Activated T-cell treated with anti-CD3 and anti-CD28 coated beads for 48 hours (primary cell): ENCODE measurements around the gene MYZAP.

Source experiments
- DNase-seq: peaks from one replicate; pipeline ENCODE4 v3.0.0-alpha.2; 2020; ENCODE audit warnings: low read depth

The MYZAP gene

GRCh38 chr15:57591822-57592367 is at the start of gene MYZAP:
TSS of gene MYZAP (plus strand) at chr15:57591904. CDS start at chr15:57592035, 131 bp downstream.
- peak; percentile 54 for DNase-seq

- DNase-seq: no peak
Measured at GRCh38 chr15:57542505-57542817, 49.2 kb upstream of the MYZAP start.

- DNase-seq: no peak
Measured at GRCh38 chr15:57544848-57545480, 46.7 kb upstream of the MYZAP start.

- no peak for DNase-seq
Measured at GRCh38 chr15:57545995-57546394, 45.7 kb upstream of the MYZAP start.

GRCh38 chr15:57547243-57547755 is 44.4 kb upstream of the MYZAP start:
- DNase-seq: no peak

GRCh38 chr15:57548351-57548750 is 43.4 kb upstream of the MYZAP start:
- no peak for DNase-seq

- no peak for DNase-seq
Measured at GRCh38 chr15:57548835-57549234, 42.9 kb upstream of the MYZAP start.

GRCh38 chr15:57549935-57550334 is 41.8 kb upstream of the MYZAP start:
- no peak for DNase-seq

- DNase-seq: no peak
Measured at GRCh38 chr15:57550640-57551039, 41.1 kb upstream of the MYZAP start.

GRCh38 chr15:57551715-57552677 is 39.7 kb upstream of the MYZAP start:
- DNase-seq: no peak

- no peak for DNase-seq
Measured at GRCh38 chr15:57552678-57553334, 38.9 kb upstream of the MYZAP start.

- no peak for DNase-seq
Measured at GRCh38 chr15:57553526-57553925, 38.2 kb upstream of the MYZAP start.

GRCh38 chr15:57554063-57554811 is 37.5 kb upstream of the MYZAP start:
- no peak for DNase-seq

GRCh38 chr15:57554812-57555179 is 36.9 kb upstream of the MYZAP start:
- DNase-seq: no peak

- no peak for DNase-seq
Measured at GRCh38 chr15:57555270-57555669, 36.4 kb upstream of the MYZAP start.

GRCh38 chr15:57556040-57556439 is 35.7 kb upstream of the MYZAP start:
- no peak for DNase-seq

GRCh38 chr15:57557267-57557666 is 34.4 kb upstream of the MYZAP start:
- no peak for DNase-seq

- no peak for DNase-seq
Measured at GRCh38 chr15:57557810-57558209, 33.9 kb upstream of the MYZAP start.

- DNase-seq: peak; percentile 61
Measured at GRCh38 chr15:57559875-57560274, 31.8 kb upstream of the MYZAP start.

GRCh38 chr15:57561041-57561711 is 30.5 kb upstream of the MYZAP start:
- DNase-seq: peak; percentile 40

GRCh38 chr15:57562196-57562769 is 29.4 kb upstream of the MYZAP start:
- DNase-seq: no peak
